ENCODE data around the gene AKR1D1. TPM values are rescaled to one million over a fixed set of nuclear protein-coding genes. Genes with fewer than 3 reads are reported as not detected.

Gene AKR1D1
- total and polyA plus RNA-seq, 2 experiments from 2014 or later = 0.18 TPM; not detected in 1

GRCh38 chr7:138092486-138093028 lies 16.3 kb downstream of the AKR1D1 start:
- no peaks in the 10 kb centered on the region for H3K4me1 ChIP-seq (ENCODE audit: low read depth)

GRCh38 chr7:138095972-138096935 lies 20.0 kb downstream of the AKR1D1 start:
- no peaks in the 10 kb centered on the region for H3K4me1 ChIP-seq (ENCODE audit: low read depth)
- H3K36me3 ChIP-seq = no peaks in the 10 kb centered on the region
- H3K27me3 ChIP-seq = no peaks in the 10 kb centered on the region
- DNase-seq (ENCODE audit: low read depth in 1 of 2, low spot score in 1 of 2) = no peak
- no peak overlapping the region for H3K27ac ChIP-seq
- no peak for TF ChIP-seq CTCF (IDR thresholded peaks at IDR 0.05; ENCODE audit: low read depth, low read length)
- H3K4me3 ChIP-seq = no peak overlapping the region
- H3K9me3 ChIP-seq (ENCODE audit: low read depth) = peaks cover 3% of the 10 kb centered on the region

More at GRCh38 chr7:138092486-138093028, 16.3 kb downstream of the AKR1D1 start:
- TF ChIP-seq CTCF (IDR thresholded peaks at IDR 0.05; ENCODE audit: low read depth, low read length) = no peak
- H3K36me3 ChIP-seq = no peaks in the 10 kb centered on the region
- DNase-seq (ENCODE audit: low read depth in 1 of 2, low spot score in 1 of 2) = no peak
- H3K27me3 ChIP-seq = no peaks in the 10 kb centered on the region
- no peak overlapping the region for H3K27ac ChIP-seq
- peaks cover 3% of the 10 kb centered on the region for H3K9me3 ChIP-seq (ENCODE audit: low read depth)
- no peak overlapping the region for H3K4me3 ChIP-seq

GRCh38 chr7:138097064-138097741 lies 20.9 kb downstream of the AKR1D1 start:
- H3K9me3 ChIP-seq (ENCODE audit: low read depth) = peaks cover 3% of the 10 kb centered on the region
- no peaks in the 10 kb centered on the region for H3K36me3 ChIP-seq
- peak; percentile 53 to 63 for DNase-seq (ENCODE audit: low read depth in 1 of 2, low spot score in 1 of 2)
- H3K27ac ChIP-seq = no peak overlapping the region
- no peaks in the 10 kb centered on the region for H3K4me1 ChIP-seq (ENCODE audit: low read depth)
- H3K4me3 ChIP-seq = no peak overlapping the region
- H3K27me3 ChIP-seq = no peaks in the 10 kb centered on the region
- peak; percentile 58 for TF ChIP-seq CTCF (IDR thresholded peaks at IDR 0.05; ENCODE audit: low read depth, low read length)

GRCh38 chr7:138099813-138100212 lies 23.6 kb downstream of the AKR1D1 start:
- Histone ChIP-seq H3K4me3 (no peak overlapping the region), H3K9me3 (ENCODE audit: low read depth) (no peaks in the 10 kb centered on the region), H3K27ac (no peak overlapping the region), H3K27me3 (no peaks in the 10 kb centered on the region), H3K4me1 (ENCODE audit: low read depth) (no peaks in the 10 kb centered on the region), H3K36me3 (no peaks in the 10 kb centered on the region)
- TF ChIP-seq CTCF (IDR thresholded peaks at IDR 0.05; ENCODE audit: low read depth, low read length) = no peak
- no peak for DNase-seq (ENCODE audit: low read depth in 1 of 2, low spot score in 1 of 2)

GRCh38 chr7:138105221-138105620 lies 29.0 kb downstream of the AKR1D1 start:
- H3K9me3 ChIP-seq (ENCODE audit: low read depth) = no peaks in the 10 kb centered on the region
- H3K4me3 ChIP-seq = no peak overlapping the region
- H3K36me3 ChIP-seq = no peaks in the 10 kb centered on the region
- H3K27ac ChIP-seq = no peak overlapping the region
- no peaks in the 10 kb centered on the region for H3K4me1 ChIP-seq (ENCODE audit: low read depth)
- DNase-seq (ENCODE audit: low read depth in 1 of 2, low spot score in 1 of 2) = no peak
- no peaks in the 10 kb centered on the region for H3K27me3 ChIP-seq
- TF ChIP-seq CTCF (IDR thresholded peaks at IDR 0.05; ENCODE audit: low read depth, low read length) = no peak

Data from cardiac muscle cell (in vitro differentiated cells and primary cell).